ENCODE data around the gene AHRR. TPM values are rescaled to one million over a fixed set of nuclear protein-coding genes. Genes with fewer than 3 reads are reported as not detected.
A peak's percentile ranks its signal among the peaks of the same experiment; 100 is the strongest.

AHRR gene
- total RNA-seq, 1 experiment from 2014 or later, result 2.2 TPM

DNA sequence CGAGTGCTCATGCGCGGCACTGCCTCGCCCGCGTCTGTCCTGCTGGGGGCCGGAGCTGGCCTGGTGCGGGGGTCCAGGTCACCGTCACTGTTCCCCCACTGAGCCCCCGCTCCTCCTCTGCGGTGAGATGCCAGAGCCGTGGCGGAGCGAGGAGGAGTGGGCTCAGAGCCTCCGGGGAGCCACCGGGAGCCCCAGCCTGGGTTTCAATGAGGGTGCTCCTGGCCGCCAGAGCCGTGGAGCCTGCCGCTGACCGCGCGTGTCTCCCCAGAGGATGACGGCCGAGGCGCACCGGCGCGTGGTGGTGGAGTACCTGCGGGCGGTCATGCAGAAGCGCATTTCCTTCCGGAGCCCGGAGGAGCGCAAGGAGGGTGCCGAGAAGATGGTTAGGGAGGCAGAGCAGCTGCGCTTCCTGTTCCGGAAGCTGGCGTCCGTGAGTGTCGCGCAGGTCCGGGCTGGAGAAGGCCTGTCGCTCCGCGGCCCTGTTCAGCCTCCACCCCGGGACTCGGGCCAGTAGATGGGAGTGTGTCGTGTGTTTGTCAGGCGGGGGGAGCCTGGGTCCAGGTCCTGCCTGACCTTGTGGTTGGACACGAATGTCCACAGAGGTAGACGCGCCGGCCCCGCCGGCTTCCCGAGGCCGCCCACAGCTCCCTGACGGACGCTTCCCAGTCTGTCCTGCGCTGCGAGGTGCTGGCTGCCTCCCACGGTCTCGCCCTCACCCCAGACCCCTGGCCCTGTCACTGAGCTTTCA is 143.5 kb downstream of the AHRR start:
- H3K27me3 Mint-ChIP-seq (ENCODE audit: low read depth), result no peaks in the 10 kb centered on the region
- no peaks in the 10 kb centered on the region for H3K9me3 Mint-ChIP-seq
- Histone ChIP-seq H2BK20ac (ENCODE audit: low read depth, low read length, poor library complexity, severe bottlenecking) (no peak overlapping the region), H2BK5ac (ENCODE audit: insufficient read length, low read length) (no peak overlapping the region), H3K9me3 (ENCODE audit: control insufficient read depth, low read depth, low read length) (no peaks in the 10 kb centered on the region), H3K27me3 (ENCODE audit: insufficient read depth, low read length) (no peaks in the 10 kb centered on the region), H3K4ac (ENCODE audit: low read depth, low read length) (no peak overlapping the region), H2AFZ (ENCODE audit: low read length) (no peak overlapping the region), H2BK15ac (ENCODE audit: low read depth, low read length) (no peak overlapping the region), H3K4me1 (ENCODE audit: insufficient read depth, low read length) (no peaks in the 10 kb centered on the region), H4K8ac (replicated peaks; ENCODE audit: insufficient read length, low read depth, low read length) (no peak overlapping the region), H4K5ac (ENCODE audit: insufficient read length, low read depth, low read length) (no peak overlapping the region), H3K9ac (ENCODE audit: extremely low read depth, insufficient read length, low read length) (no peak overlapping the region), H2BK120ac (ENCODE audit: low read depth, low read length, poor library complexity, severe bottlenecking) (no peak overlapping the region), H3K14ac (ENCODE audit: insufficient read depth, low read length) (no peak overlapping the region), H3K79me1 (ENCODE audit: insufficient read depth, low read depth, low read length, poor library complexity, severe bottlenecking) (no peaks in the 10 kb centered on the region), H3K56ac (ENCODE audit: insufficient read length, low read depth, low read length) (no peak overlapping the region), H3K23ac (ENCODE audit: insufficient read length, low read depth, low read length) (no peak overlapping the region), H3K18ac (ENCODE audit: insufficient read length, low read depth, low read length) (no peak overlapping the region), H4K20me1 (ENCODE audit: control insufficient read depth, insufficient read depth, insufficient read length) (no peaks in the 10 kb centered on the region), H3K4me2 (ENCODE audit: insufficient read depth, insufficient read length, low read length) (no peak overlapping the region), H3K79me2 (ENCODE audit: insufficient read depth, low read length) (no peaks in the 10 kb centered on the region), H4K91ac (ENCODE audit: insufficient read length, low read depth, low read length) (no peak overlapping the region), H2AK5ac (ENCODE audit: insufficient read length, low read length) (no peak overlapping the region), H3K27ac (ENCODE audit: insufficient read length, low read depth, low read length) (no peak overlapping the region), H2BK12ac (ENCODE audit: insufficient read length, low read depth, low read length) (no peak overlapping the region), H3T11ph (ENCODE audit: low read length) (no peak overlapping the region), H3K23me2 (ENCODE audit: insufficient read length, low read depth, low read length, poor library complexity, severe bottlenecking) (no peaks in the 10 kb centered on the region)
- H3K4me1 Mint-ChIP-seq, result no peaks in the 10 kb centered on the region
- H3K4me3 Mint-ChIP-seq, result no peak overlapping the region
- H3K36me3 Mint-ChIP-seq (ENCODE audit: insufficient read depth in 1 of 3, low read depth in 3 of 3), result peaks cover 10 to 35% (median 32%) of the 10 kb centered on the region in 3 experiments; a peak in 6 of 7 replicates
- TF ChIP-seq, protein P1, sequence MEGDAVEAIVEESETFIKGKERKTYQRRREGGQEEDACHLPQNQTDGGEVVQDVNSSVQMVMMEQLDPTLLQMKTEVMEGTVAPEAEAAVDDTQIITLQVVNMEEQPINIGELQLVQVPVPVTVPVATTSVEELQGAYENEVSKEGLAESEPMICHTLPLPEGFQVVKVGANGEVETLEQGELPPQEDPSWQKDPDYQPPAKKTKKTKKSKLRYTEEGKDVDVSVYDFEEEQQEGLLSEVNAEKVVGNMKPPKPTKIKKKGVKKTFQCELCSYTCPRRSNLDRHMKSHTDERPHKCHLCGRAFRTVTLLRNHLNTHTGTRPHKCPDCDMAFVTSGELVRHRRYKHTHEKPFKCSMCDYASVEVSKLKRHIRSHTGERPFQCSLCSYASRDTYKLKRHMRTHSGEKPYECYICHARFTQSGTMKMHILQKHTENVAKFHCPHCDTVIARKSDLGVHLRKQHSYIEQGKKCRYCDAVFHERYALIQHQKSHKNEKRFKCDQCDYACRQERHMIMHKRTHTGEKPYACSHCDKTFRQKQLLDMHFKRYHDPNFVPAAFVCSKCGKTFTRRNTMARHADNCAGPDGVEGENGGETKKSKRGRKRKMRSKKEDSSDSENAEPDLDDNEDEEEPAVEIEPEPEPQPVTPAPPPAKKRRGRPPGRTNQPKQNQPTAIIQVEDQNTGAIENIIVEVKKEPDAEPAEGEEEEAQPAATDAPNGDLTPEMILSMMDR (conservative IDR thresholded peaks at IDR 0.05), result no peak
- WGBS (ENCODE audit: extremely low coverage, insufficient read length, low lambda C conversion rate), result no CpG with 5 or more reads among the region's 63 CpGs
- peak overlapping the region in 2 of 3 experiments; percentile 65 to 79; a peak in 2 of 7 replicates for H3K27ac Mint-ChIP-seq
- no peak for DNase-seq
